HepG2 (cell line): ENCODE results near the gene CD151. TPM values are rescaled to one million over a fixed set of nuclear protein-coding genes. Genes with fewer than 3 reads are reported as not detected.
A peak's percentile ranks its signal among the peaks of the same experiment; 100 is the strongest.

Experiments used
- ATAC-seq: fragments of 200-7000 bp; cut with Tn5 transposase; 3 replicates; pipeline ENCODE4 v1.9.1; 2020; ENCODE audit warnings: mild to moderate bottlenecking, moderate library complexity
- BruUV-seq: library from RNA; stranded (reverse); fragments of 400-500 nt; replicated peaks from 2 replicates; lab custom pipeline; 2021; lab: Mats Ljungman, UMichigan
- CTCF ChIA-PET: fragments of 300-600 bp; formaldehyde crosslinking; extraction: SDS; loops from one replicate; lab custom pipeline; 2021; ENCODE audit warnings: low total read pairs, inconsistent platforms, low intra/inter-chr PET ratio; lab: Yijun Ruan, JAX
- POLR2A ChIA-PET: fragments of 350-600 bp; sonication (Branson Sonifier 250); formaldehyde crosslinking; loops from one replicate; lab custom pipeline; 2020; ENCODE audit warnings: antibody characterized with exemption, inconsistent platforms; lab: Yijun Ruan, JAX
- DNase-seq: peaks from one replicate; pipeline ENCODE4 v3.0.0-alpha.2; 2015; ENCODE audit warnings: low spot score
- FAIRE-seq: peaks from 3 replicates; lab custom pipeline; 2011; peaks lifted over from hg19 to GRCh38; lab: Jason Lieb, UNC
- H2AFZ ChIP-seq: one replicate; pipeline ENCODE4 v1.6.1; 2011; ENCODE audit warnings: low read length, inconsistent platforms
- H3K27ac ChIP-seq: fragments of 300-600 bp; 3 replicates; pipeline ENCODE4 v1.8.0; 2011; ENCODE audit warnings: mixed run types, mild to moderate bottlenecking, mixed read lengths, low read length, inconsistent platforms; ENCODE audit not compliant: insufficient read depth; ENCODE audit errors: extremely low read length
- H3K27me3 ChIP-seq, 2 experiments: fragments of 200-600 bp in 1 of 2; 2 replicates in 1 of 2; 3 replicates in 1 of 2; pipeline versions ENCODE4 v1.6.0 to v1.8.0; 2011; ENCODE audit warnings: low read length in 2 of 2, mild to moderate bottlenecking in 2 of 2, moderate library complexity in 2 of 2, inconsistent platforms in 1 of 2; ENCODE audit not compliant: insufficient read depth in 2 of 2, control insufficient read depth in 1 of 2
- H3K36me3 ChIP-seq, 2 experiments: fragments of 200-600 bp in 1 of 2; replicated peaks in 1 of 2; 2 replicates in 1 of 2; 3 replicates in 1 of 2; pipeline versions ENCODE4 v1.5.1 to v1.8.0; 2011; ENCODE audit warnings: low read length in 2 of 2, inconsistent platforms in 1 of 2; ENCODE audit not compliant: insufficient read depth in 2 of 2, control insufficient read depth in 1 of 2
- H3K4me1 ChIP-seq: 2 replicates; pipeline ENCODE4 v1.5.1; 2012; ENCODE audit warnings: low read length, inconsistent platforms; ENCODE audit not compliant: insufficient read depth
- H3K4me2 ChIP-seq: 2 replicates; pipeline ENCODE4 v1.6.0; 2011; ENCODE audit warnings: low read depth, low read length, inconsistent platforms
- H3K4me3 ChIP-seq, 3 experiments: fragments of 200-600 bp in 1 of 3; sonication (generic), shearing (Covaris generic) in 1 of 3; replicated peaks in 1 of 3; 2 replicates each; pipeline ENCODE4 v1.5.1; 2011 to 2016; ENCODE audit warnings: low read length in 3 of 3, inconsistent platforms in 2 of 3, low read depth in 2 of 3, mild to moderate bottlenecking in 2 of 3, control low read depth in 1 of 3, mixed read lengths in 1 of 3; ENCODE audit not compliant: insufficient read depth in 1 of 3
- H3K79me2 ChIP-seq: one replicate; pipeline ENCODE4 v1.6.1; 2011; ENCODE audit warnings: low read length, inconsistent platforms; ENCODE audit not compliant: insufficient read depth
- H3K9ac ChIP-seq: 2 replicates; pipeline ENCODE4 v1.6.0; 2011; ENCODE audit warnings: mild to moderate bottlenecking, low read depth, low read length, inconsistent platforms; ENCODE audit not compliant: insufficient read depth
- H3K9me3 ChIP-seq: 2 replicates; pipeline ENCODE4 v1.5.1; 2012; ENCODE audit warnings: mild to moderate bottlenecking, low read length
- H4K20me1 ChIP-seq: 2 replicates; pipeline ENCODE4 v1.6.0; 2011; ENCODE audit warnings: inconsistent platforms, mild to moderate bottlenecking, low read length, moderate library complexity; ENCODE audit not compliant: insufficient read depth
- AGO1 ChIP-seq: fragments of 200-400 bp; formaldehyde crosslinking; IDR thresholded peaks from 2 replicates; pipeline ENCODE4 v1.6.1; 2017; ENCODE audit warnings: mild to moderate bottlenecking, low read depth, low read length, moderate library complexity; ENCODE audit not compliant: poor library complexity, severe bottlenecking
- BRF2 ChIP-seq: sonication (generic); formaldehyde crosslinking; IDR thresholded peaks from 2 replicates; pipeline ENCODE4 v1.8.1; 2022; ENCODE audit warnings: mild to moderate bottlenecking, missing genetic modification reagents
- CAMTA2 ChIP-seq: sonication (generic); formaldehyde crosslinking; IDR thresholded peaks from 2 replicates; pipeline ENCODE4 v1.4.0; 2020; ENCODE audit warnings: mild to moderate bottlenecking, missing genetic modification reagents, borderline replicate concordance
- CTCF ChIP-seq: sonication (generic); formaldehyde crosslinking; IDR thresholded peaks from 2 replicates; pipeline ENCODE4 v1.5.0; 2020; ENCODE audit warnings: mild to moderate bottlenecking, missing genetic modification reagents, moderate library complexity
- ETV6 ChIP-seq: sonication (generic); formaldehyde crosslinking; conservative IDR thresholded peaks from 2 replicates; pipeline ENCODE4 v1.4.0; 2020; ENCODE audit warnings: missing genetic modification reagents
- GABPB1 ChIP-seq: IDR thresholded peaks from 2 replicates; pipeline ENCODE4 v1.6.1; 2016; ENCODE audit warnings: mild to moderate bottlenecking, missing genetic modification reagents, moderate library complexity, missing compliant biosample characterization
- HNRNPK ChIP-seq: fragments of 200-400 bp; formaldehyde crosslinking; IDR thresholded peaks from 2 replicates; pipeline ENCODE4 v1.6.1; 2018; ENCODE audit warnings: low read length, low read depth, moderate library complexity, mild to moderate bottlenecking; ENCODE audit not compliant: poor library complexity, severe bottlenecking
- IRF9 ChIP-seq: sonication (generic); formaldehyde crosslinking; IDR thresholded peaks from 2 replicates; pipeline ENCODE4 v1.8.0; 2022; ENCODE audit warnings: missing genetic modification reagents, mild to moderate bottlenecking, borderline replicate concordance
- LRRFIP1 ChIP-seq: sonication (generic); formaldehyde crosslinking; conservative IDR thresholded peaks from 2 replicates; pipeline ENCODE4 v1.4.0; 2020; ENCODE audit warnings: missing genetic modification reagents
- SIX4 ChIP-seq: sonication (generic); formaldehyde crosslinking; IDR thresholded peaks from 2 replicates; pipeline ENCODE4 v1.4.0; 2020; ENCODE audit warnings: missing genetic modification reagents
- SNAI1 ChIP-seq: sonication (generic); formaldehyde crosslinking; IDR thresholded peaks from 2 replicates; pipeline ENCODE4 v1.5.0; 2020; ENCODE audit warnings: mild to moderate bottlenecking, missing genetic modification reagents, borderline replicate concordance
- ZBTB46 ChIP-seq: sonication (generic); formaldehyde crosslinking; IDR thresholded peaks from 2 replicates; pipeline ENCODE4 v1.4.0; 2020; ENCODE audit warnings: mild to moderate bottlenecking, missing genetic modification reagents, borderline replicate concordance
- ZNF557 ChIP-seq: sonication (generic); formaldehyde crosslinking; IDR thresholded peaks from 2 replicates; pipeline ENCODE4 v1.4.0; 2020; ENCODE audit warnings: missing genetic modification reagents
- WGBS: methylation state at CpG from one replicate; pipeline ENCODE4 v1.1.6; 2017; ENCODE audit warnings: low lambda C conversion rate; 5-methylcytosine and 5-hydroxymethylcytosine counted together
- in situ Hi-C: cut with HindIII; loops from 2 replicates; pipeline ENCODE4 v1.10.0; 2017; ENCODE audit warnings: low pct_unique_long_range_greater_than_20kb; ENCODE audit not compliant: extremely low pct_ligation_motif_present
- intact Hi-C: fragments of 100-400 bp; cut with micrococcal nuclease; formaldehyde crosslinking; loops from one replicate; pipeline ENCODE4 v1.10.0; 2022; ENCODE audit not compliant: unreplicated experiment
- polyA plus RNA-seq, 8 experiments: library from polyadenylated mRNA; depleted of rRNA in 3 of 8; stranded (reverse) in 7 of 8; unstranded in 1 of 8; fragments of >200 nt; fragmentation: Illumina TruSeq in 4 of 8; extraction: Trizol in 4 of 8; gene quantifications; 2 replicates each; pipeline versions ENCODE4 v1.2.1 to v1.2.3, GENCODE V29; 2011 to 2016; ENCODE audit warnings: low read depth in 4 of 8, missing spikeins in 1 of 8, mixed read lengths in 1 of 8; ENCODE audit not compliant: insufficient read depth in 1 of 8
- total RNA-seq, 5 experiments: library from RNA; depleted of rRNA; stranded (reverse); fragments of >200 nt; fragmentation: Illumina TruSeq; extraction: Trizol; gene quantifications; 2 replicates each; pipeline ENCODE4 v1.2.3, GENCODE V29; 2016; ENCODE audit warnings: low read depth in 1 of 5
- TF ChIP-seq, protein P1 (sequence below): sonication (generic); formaldehyde crosslinking; IDR thresholded peaks from 2 replicates; pipeline ENCODE4 v1.5.0; 2020; ENCODE audit warnings: missing genetic modification reagents

CD151 gene
- total and polyA plus RNA-seq, 2 of the 13 experiments (the other 11 are each of a cell fraction or from before 2014, with no cell fraction given), result 125 to 197 TPM

- no peak for FAIRE-seq
- TF ChIP-seq SIX4 (CRISPR knock-in tag) (no peak), AGO1 (peak; percentile 53), CTCF (peak; percentile 34), CAMTA2 (CRISPR knock-in tag) (no peak), HNRNPK (no peak), GABPB1 (peak; percentile 32; the same call in 1 of the 2 replicates), SNAI1 (CRISPR knock-in tag) (no peak), ZNF557 (CRISPR knock-in tag) (no peak), ZBTB46 (CRISPR knock-in tag) (no peak), LRRFIP1 (CRISPR knock-in tag) (no peak), ETV6 (no peak), IRF9 (CRISPR knock-in tag) (0 out of 2 replicates have a peak, but pooled peaks have one; percentile 21), BRF2 (no peak)
- TF ChIP-seq, protein P1, sequence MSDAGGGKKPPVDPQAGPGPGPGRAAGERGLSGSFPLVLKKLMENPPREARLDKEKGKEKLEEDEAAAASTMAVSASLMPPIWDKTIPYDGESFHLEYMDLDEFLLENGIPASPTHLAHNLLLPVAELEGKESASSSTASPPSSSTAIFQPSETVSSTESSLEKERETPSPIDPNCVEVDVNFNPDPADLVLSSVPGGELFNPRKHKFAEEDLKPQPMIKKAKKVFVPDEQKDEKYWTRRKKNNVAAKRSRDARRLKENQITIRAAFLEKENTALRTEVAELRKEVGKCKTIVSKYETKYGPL (CRISPR knock-in tag), result no peak
These were observed 44.6 kb upstream of the CD151 start for GRCh38 chr11:788009-788640.

More at GRCh38 chr11:788009-788640, 44.6 kb upstream of the CD151 start:
- Histone ChIP-seq H3K4me3 (peak overlapping the region in 2 of 3 experiments; percentile 27 to 43; a peak in 3 of 6 replicates), H3K36me3 (peaks cover 0 to 2% of the 10 kb centered on the region in 2 experiments; a peak in 1 of 5 replicates), H3K27ac (no peak overlapping the region), H4K20me1 (no peaks in the 10 kb centered on the region), H3K9me3 (no peaks in the 10 kb centered on the region), H3K4me1 (peaks cover 21% of the 10 kb centered on the region), H3K79me2 (no peaks in the 10 kb centered on the region), H3K27me3 (peaks cover 0 to 2% of the 10 kb centered on the region in 2 experiments; a peak in 1 of 5 replicates), H2AFZ (no peak overlapping the region), H3K9ac (no peak overlapping the region), H3K4me2 (peak overlapping the region; percentile 51)
- in situ Hi-C loops, result no loop called here
- DNase-seq (no peak), ATAC-seq (peak; percentile 43)
- ChIA-PET POLR2A (no interaction called here), CTCF (no interaction called here)
- BruUV-seq, result no TSS peak
- intact Hi-C loops, result no loop called here
- WGBS, result 26% methylated on average over 14 of the region's 28 CpGs
